ENCODE measurements around the gene GSS.

GSS gene

DNA sequence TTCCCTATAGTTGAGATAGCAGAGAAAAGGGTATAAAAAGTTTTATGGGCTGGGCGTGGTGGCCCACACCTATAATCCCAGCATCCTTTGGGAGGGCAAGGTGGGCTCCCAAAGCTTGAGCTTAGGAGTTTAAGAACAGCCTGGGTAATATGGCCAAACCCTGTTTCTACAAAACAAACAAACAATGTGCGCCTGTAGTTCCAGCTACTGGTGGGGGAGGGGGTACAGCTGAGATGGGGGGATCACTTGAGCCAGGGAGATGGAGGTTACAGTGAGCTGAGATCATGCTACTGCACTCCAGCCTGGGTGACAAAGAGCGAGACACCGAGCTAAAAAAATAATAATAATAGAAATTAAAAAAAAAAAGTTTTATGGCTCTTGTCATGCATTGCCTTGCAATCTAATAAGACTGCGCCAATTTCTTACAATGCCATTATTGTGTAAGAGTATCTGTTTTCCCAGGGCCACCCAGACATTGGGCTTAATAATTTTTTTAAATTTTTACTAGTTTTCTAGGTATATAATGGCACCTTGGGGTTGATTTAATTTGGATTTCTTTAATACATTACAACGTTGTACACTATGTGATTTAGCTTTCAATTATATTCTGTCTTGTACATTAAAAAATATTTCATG is 75.3 kb downstream of the GSS start:
- no peak overlapping the region for H3K4me3 ChIP-seq (ENCODE audit: low read length)
- no peak for TF ChIP-seq ZNF274 (IDR thresholded peaks at IDR 0.05; ENCODE audit: low read depth, low read length)
